GM21367 (cell line): Measurements from ENCODE around the gene SF3A1.

Experiments
- ATAC-seq: cut with Tn5 transposase; IDR thresholded peaks from one replicate; pipeline ENCODE4 v1.9.1; 2021; ENCODE audit not compliant: unreplicated experiment

The SF3A1 gene

GRCh38 chr22:30325065-30325720 lies 31.5 kb downstream of the SF3A1 start:
- no peak for ATAC-seq

GRCh38 chr22:30324014-30324730 lies 32.5 kb downstream of the SF3A1 start:
- no peak for ATAC-seq

GRCh38 chr22:30323246-30323645 lies 33.4 kb downstream of the SF3A1 start:
- ATAC-seq: no peak

GRCh38 chr22:30321461-30321860 lies 35.2 kb downstream of the SF3A1 start:
- ATAC-seq: no peak

- no peak for ATAC-seq
Measured at GRCh38 chr22:30320021-30320556, 36.6 kb downstream of the SF3A1 start.

- ATAC-seq: no peak
Measured at GRCh38 chr22:30318799-30319419, 37.8 kb downstream of the SF3A1 start.

- no peak for ATAC-seq
Measured at GRCh38 chr22:30317778-30318177, 38.9 kb downstream of the SF3A1 start.

- ATAC-seq: no peak
Measured at GRCh38 chr22:30315962-30316576, 40.6 kb downstream of the SF3A1 start.

GRCh38 chr22:30314915-30315314 lies 41.8 kb downstream of the SF3A1 start:
- no peak for ATAC-seq

GRCh38 chr22:30313527-30314363 lies 42.9 kb downstream of the SF3A1 start:
- no peak for ATAC-seq

GRCh38 chr22:30312053-30312452 lies 44.6 kb downstream of the SF3A1 start:
- ATAC-seq: no peak

GRCh38 chr22:30310881-30311771 lies 45.6 kb downstream of the SF3A1 start:
- ATAC-seq: no peak

GRCh38 chr22:30309951-30310741 lies 46.5 kb downstream of the SF3A1 start:
- ATAC-seq: no peak

GRCh38 chr22:30308518-30309230 lies 48.0 kb downstream of the SF3A1 start:
- ATAC-seq: no peak

GRCh38 chr22:30308093-30308492 lies 48.6 kb downstream of the SF3A1 start:
- ATAC-seq: no peak

GRCh38 chr22:30307041-30307574 lies 49.6 kb downstream of the SF3A1 start:
- ATAC-seq: no peak

GRCh38 chr22:30306627-30307011 lies 50.1 kb downstream of the SF3A1 start:
- no peak for ATAC-seq
